GM03348 (cell line): ENCODE data around the gene FLG.
"Not testable (repeated sequence)": the region's sequence is repeated elsewhere in the genome, so short reads cannot be mapped to it uniquely, and the experiment has no call there.

ENCODE experiments used
- DNase-seq: peaks from one replicate; pipeline ENCODE4 v3.0.0; 2012; ENCODE audit warnings: low spot score

The FLG gene

GRCh38 chr1:152325111-152325510 is at the start of gene FLG:
Gene FLG (minus strand): TSS chr1:152325239. CDS start chr1:152315456, 9,783 bp downstream.
- DNase-seq, result no peak

DNA sequence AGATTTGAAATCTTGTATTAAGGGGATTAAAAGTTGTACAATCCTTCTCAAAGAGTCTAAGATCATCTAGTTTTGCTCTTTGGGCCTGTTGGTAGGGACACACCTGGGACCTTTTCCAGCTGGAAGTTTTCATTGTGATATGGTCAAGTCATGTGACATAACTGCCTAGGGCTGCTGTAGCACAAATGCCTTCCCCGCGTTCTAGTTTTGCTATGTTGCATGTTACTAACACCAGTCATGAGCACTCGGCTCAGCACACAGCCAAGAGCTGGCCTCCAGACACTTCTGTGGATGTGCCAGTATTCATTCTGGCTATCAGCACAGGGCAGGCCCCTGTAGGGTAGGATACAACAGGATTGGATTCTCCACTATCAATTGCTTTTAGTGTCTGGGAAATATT is 49.4 kb upstream of the FLG start:
- no peak for DNase-seq

- no peak for DNase-seq
Measured at GRCh38 chr1:152372672-152373071, 47.6 kb upstream of the FLG start.

DNA sequence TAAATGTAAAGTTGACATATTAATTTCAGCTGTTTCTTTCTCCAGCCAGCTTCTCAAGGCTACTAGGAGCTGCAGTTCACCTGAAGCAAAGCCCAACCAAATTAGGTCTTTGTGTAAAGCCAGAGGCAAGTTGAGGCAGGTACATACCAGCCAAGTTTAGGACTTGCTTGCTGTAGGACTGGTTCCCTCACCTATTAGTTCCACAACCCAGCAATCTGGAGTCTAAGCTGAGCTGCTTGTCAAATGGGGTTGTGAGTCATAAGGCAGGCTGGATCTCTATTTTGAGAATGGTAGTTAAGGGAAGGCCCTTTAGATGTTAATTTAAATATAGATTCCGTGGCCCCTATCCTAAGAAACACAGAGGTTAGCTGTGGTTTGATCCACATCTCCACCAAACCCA is 42.4 kb upstream of the FLG start:
- no peak for DNase-seq

DNA sequence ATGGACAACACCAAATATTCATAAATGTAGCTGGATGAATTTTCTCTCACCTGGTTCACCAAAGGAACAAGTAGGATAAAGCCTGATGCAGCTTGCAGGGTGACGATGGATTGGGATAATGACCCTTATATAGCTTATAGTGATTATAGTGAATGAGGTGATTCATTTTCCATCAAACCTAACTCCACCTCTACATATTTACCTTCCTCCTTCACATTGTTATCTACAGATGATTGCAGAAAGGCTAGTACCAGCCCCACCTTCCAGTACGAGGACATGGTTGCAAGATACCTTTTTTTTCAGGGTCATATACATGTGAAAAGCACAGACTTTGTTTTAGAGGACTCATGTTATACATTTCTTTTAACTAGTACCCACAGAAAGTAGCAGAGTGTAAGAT is 34.9 kb upstream of the FLG start, which contains the start of gene FLG2:
FLG2 (minus strand) TSS at position 101 of the 400 bp plus-strand sequence. CDS start 1,122 bp downstream, outside the sequence.
- no peak for DNase-seq

GRCh38 chr1:152356736-152357135 is 31.7 kb upstream of the FLG start:
- no peak for DNase-seq

GRCh38 chr1:152349611-152350010 is 24.6 kb upstream of the FLG start:
- DNase-seq, result no peak

GRCh38 chr1:152348447-152348846 is 23.4 kb upstream of the FLG start:
- no peak for DNase-seq

DNA sequence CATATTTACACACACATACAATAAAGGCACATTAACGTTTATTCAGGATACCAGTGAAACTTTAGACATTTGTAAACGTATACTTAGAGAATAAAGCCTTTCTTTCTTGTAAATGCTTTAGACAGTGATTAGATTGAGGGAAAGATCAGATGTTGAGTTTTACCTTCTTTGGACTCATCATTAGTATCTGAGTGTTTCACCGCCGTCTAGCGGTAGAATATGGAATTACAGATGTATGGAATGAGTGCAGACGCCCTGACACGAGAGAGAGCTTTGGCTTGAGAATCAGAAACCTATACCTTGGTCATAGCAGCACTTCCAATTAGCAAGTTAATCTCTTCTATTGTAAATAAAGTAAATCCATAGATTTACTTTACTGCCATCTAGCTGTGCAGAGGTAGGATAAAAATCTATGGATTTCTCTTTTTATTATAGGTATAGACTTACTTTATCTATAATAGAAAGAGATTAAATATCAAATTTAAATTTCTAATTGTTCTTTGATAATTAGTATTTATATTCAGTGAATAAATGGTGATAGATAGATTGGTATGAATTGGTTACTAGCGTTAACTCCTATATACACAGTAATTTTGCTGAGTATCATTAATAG is 22.2 kb upstream of the FLG start:
- DNase-seq, result peak; percentile 31

- DNase-seq, result no peak
Measured at GRCh38 chr1:152344438-152344837, 19.4 kb upstream of the FLG start.

DNA sequence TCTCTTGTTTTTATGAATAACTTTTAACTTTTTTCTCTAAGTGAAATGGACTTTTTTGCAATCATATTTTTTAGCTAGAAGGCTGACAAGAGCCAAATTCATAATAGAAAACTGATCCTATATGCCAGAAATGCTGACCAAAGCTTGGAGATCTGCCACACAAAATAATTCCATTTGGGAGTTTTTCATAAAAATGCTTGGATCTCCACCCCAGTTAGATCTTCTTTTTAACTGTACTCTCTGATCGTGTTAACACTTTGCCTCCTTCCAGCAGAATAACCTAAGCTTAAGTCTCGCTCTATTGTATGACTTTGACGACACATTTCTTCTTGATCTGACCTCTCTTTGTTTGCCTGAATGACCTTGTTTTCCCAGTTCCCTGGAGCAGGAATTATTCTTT is 18.0 kb upstream of the FLG start:
- peak; percentile 23 for DNase-seq

DNA sequence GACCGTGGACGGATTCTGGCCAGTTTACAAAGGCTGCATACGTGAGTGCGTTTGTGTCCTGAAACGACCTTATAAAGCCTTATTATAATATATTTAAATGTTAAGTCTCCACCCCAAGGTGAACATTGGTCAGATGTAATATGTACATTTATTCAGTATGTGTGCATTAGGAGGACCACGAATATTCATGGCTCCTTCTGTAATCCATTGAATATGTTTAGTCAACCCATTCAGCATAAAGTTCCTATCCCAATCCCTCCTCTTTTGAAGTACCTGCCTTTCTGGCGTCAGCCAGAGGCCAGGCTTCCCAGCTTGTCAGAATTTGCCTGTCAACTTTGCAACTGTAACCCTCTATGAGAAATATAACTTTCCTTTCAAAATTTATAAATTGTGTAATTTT is 10.4 kb upstream of the FLG start:
- no peak for DNase-seq

DNA sequence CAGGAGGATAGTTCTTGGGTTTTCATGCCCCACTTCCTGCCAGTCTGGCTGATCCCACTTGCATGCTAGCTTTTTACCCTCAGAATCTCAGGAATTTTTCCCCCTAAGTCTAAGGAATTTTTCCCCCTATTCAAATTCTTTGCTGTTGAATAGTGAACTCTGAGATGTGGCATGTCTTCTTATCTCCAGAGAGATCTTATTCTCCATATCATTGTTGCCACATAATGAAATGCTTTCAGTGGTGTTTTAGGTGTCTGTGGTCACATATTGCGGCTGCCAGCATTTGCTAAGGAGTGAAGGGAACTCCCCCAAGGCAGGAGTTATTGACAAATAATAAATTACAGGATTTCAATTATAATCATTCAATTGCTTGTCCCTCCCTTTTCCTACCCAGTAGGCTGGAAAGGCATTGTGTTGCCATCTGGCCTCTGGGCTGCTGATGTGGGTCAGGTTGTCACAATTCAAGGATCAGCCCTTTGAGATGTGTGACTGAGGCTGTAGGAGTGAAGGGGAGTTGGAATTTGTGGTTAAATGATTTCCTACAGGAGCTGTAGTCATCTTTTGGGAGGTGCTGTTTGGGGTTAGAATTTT is 3.9 kb upstream of the FLG start:
- DNase-seq, result peak; percentile 49

DNA sequence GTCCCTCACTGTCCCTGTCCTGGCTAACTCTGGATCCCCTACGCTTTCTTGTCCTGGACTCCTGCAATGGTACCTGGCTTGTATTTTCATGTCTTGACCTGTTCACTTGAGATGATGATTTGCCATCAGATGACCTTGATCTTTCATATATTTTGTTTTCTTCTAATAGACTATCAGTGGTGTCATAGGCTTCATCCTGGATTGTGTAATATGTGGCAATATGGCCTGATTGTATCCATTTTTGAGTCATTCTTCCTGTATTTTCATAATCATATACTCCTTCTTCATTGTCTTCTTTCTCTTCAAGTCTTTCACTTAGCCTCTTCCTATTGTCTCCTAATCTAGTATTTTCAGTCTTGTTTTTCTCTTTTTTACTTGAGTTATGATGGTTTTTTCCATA is 11.1 kb downstream of the FLG start:
- DNase-seq, result no peak

- DNase-seq, result no peak
Measured at GRCh38 chr1:152313319-152313801, 11.7 kb downstream of the FLG start.

- not testable (repeated sequence) for DNase-seq
Measured at GRCh38 chr1:152312169-152312568, 12.9 kb downstream of the FLG start.

DNA sequence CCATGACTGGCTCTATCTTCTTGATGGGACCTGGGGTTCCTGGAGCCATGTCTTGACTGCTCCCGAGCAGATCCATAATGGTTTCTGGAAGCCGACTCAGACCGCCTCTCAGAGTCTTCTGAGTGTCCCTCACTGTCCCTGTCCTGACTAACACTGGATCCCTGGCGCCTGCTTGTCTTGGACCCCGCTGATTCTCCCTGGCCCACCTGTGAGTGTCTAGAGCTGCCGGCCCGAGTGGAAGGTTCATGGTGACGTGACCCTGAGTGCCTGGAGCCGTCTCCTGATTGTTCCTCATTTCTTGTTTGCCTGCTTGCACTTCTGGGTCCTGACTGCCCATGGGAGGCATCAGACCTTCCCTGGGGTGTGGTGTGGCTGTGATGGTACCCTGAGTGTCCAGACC is 15.1 kb downstream of the FLG start:
- no peak for DNase-seq

DNA sequence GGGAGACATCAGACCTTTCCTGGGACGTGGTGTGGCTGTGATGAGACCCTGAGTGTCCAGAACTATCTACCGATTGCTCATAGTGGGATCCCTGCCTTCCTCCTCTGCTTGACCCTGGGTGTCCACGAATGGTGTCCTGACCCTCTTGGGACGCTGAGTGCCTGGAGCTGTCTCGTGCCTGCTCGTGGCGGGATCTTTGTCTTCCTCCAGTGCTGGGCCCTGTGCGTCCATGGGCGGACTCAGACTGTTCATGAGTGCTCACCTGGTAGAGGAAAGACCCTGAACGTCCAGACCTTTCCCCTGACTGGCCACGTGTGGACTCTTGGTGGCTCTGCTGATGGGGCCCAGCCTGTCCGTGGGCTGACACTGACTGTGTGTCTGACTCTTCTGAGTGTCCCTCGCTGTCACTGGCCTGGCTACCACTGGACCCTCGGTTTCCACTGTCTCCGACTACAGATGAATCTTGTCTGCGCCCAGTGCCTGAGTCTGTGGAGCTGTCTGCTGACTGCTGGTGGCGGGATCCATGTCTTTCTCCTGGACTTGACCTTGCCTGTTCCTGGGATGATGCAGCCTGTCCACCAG is 15.6 kb downstream of the FLG start:
- DNase-seq, result not testable (repeated sequence)

DNA sequence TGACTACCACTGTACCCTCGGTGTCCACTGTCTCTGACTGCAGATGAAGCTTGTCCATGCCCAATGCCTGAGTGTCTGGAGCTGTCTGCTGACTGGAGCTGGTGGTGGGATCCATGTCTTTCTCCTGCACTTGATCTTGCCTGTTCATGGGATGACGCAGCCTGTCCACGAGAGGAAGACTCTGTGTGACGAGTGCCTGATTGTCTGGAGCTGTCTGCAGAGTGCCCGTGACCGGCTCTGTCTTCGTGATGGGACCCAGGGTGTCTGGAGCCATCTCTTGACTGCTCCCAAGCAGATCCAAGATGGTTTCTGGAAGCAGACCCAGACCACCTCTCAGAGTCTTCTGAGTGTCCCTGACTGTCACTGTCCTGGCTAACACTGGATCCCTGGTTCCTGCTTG is 16.3 kb downstream of the FLG start:
- not testable (repeated sequence) for DNase-seq

GRCh38 chr1:152307970-152308369 is 17.1 kb downstream of the FLG start:
- DNase-seq, result not testable (repeated sequence)

GRCh38 chr1:152306123-152306522 is 18.9 kb downstream of the FLG start:
- not testable (repeated sequence) for DNase-seq

- DNase-seq, result not testable (repeated sequence)
Measured at GRCh38 chr1:152304773-152305172, 20.3 kb downstream of the FLG start.

DNA sequence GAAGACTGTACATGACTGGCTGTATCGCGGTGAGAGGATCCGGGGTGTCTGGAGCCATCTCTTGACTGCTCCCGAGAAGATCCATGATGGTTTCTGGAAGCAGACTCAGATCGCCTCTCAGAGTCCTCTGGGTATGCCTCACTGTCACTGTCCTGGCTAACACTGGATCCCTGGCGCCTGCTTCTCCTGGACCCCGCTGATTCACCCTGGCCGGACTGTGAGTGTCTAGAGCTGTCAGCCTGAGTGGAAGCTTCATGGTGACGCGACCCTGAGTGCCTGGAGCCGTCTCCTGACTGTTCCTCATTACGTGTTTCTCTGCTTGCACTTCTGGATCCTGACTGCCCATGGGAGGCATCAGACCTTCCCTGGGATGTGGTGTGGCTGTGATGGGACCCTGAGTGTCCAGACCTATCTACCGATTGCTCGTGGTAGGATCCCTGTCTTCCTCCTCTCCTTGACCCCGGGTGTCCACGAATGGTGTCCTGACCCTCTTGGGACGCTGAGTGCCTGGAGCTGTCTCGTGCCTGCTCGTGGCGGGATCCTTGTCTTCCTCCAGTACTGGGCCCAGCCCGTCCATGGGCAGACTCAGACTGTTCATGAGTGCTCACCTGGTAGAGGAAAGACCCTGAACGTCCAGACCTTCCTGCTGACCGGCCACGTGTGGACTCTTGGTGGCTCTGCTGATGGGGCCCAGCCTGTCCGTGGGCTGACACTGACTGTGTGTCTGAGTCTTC is 21.7 kb downstream of the FLG start:
- not testable (repeated sequence) for DNase-seq
